ENCODE measurements around the gene UTP4.

DNA sequence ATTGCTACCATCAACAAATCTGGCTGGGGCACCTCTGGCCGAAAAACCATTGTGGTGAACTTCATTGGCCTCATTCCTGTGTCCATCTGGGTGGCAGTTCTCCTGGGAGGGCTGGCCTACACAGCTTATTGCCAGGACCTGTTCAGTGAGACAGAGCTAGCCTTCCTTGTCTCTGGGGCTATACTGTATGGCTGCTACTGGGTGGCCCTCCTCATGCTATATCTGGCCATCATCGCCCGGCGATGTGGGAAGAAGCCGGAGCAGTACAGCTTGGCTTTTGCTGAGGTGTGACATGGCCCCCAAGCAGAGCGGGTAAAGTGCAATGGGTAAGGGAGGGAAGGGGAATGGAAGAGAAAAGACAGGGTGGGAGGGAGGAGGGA is 17.5 kb upstream of the UTP4 start:
- TF ChIP-seq CTCF (conservative IDR thresholded peaks at IDR 0.05; ENCODE audit: low read length), result no peak
- no peak for TF ChIP-seq EZH2phosphoT487 (IDR thresholded peaks at IDR 0.05; ENCODE audit: borderline replicate concordance, low read depth, low read length)

Data from OCI-LY7 (cell line).